ENCODE results near the gene WDFY4.

The WDFY4 gene

GRCh38 chr10:48749254-48749787 is 64.6 kb downstream of the WDFY4 start:
- FAIRE-seq = no peak

GRCh38 chr10:48750019-48750418 is 65.3 kb downstream of the WDFY4 start:
- no peak for FAIRE-seq

GRCh38 chr10:48750991-48751390 is 66.3 kb downstream of the WDFY4 start:
- FAIRE-seq = no peak

- FAIRE-seq = no peak
Measured at GRCh38 chr10:48751730-48752129, 67.1 kb downstream of the WDFY4 start.

GRCh38 chr10:48758411-48758810 is 73.7 kb downstream of the WDFY4 start:
- no peak for FAIRE-seq

GRCh38 chr10:48759113-48759901 is 74.6 kb downstream of the WDFY4 start:
- no peak for FAIRE-seq

GRCh38 chr10:48760983-48761382 is 76.3 kb downstream of the WDFY4 start:
- no peak for FAIRE-seq

GRCh38 chr10:48762064-48763042 is 77.7 kb downstream of the WDFY4 start:
- no peak for FAIRE-seq

- no peak for FAIRE-seq
Measured at GRCh38 chr10:48763403-48763965, 78.8 kb downstream of the WDFY4 start.

GRCh38 chr10:48764486-48764885 is 79.8 kb downstream of the WDFY4 start:
- no peak for FAIRE-seq

- FAIRE-seq = no peak
Measured at GRCh38 chr10:48765039-48765438, 80.4 kb downstream of the WDFY4 start.

GRCh38 chr10:48765527-48765926 is 80.9 kb downstream of the WDFY4 start:
- FAIRE-seq = no peak

GRCh38 chr10:48767373-48768143 is 82.9 kb downstream of the WDFY4 start:
- FAIRE-seq = no peak

GRCh38 chr10:48768144-48768766 is 83.6 kb downstream of the WDFY4 start:
- FAIRE-seq = no peak

GRCh38 chr10:48768926-48769325 is 84.3 kb downstream of the WDFY4 start:
- no peak for FAIRE-seq

GRCh38 chr10:48769706-48770435 is 85.2 kb downstream of the WDFY4 start:
- FAIRE-seq = no peak

- no peak for FAIRE-seq
Measured at GRCh38 chr10:48770561-48771089, 86.0 kb downstream of the WDFY4 start.

GRCh38 chr10:48771234-48771633 is 86.6 kb downstream of the WDFY4 start:
- no peak for FAIRE-seq

GRCh38 chr10:48772059-48772458 is 87.4 kb downstream of the WDFY4 start:
- FAIRE-seq = no peak

GRCh38 chr10:48773580-48773979 is 88.9 kb downstream of the WDFY4 start:
- no peak for FAIRE-seq
